ENCODE results near the gene PGAP1. TPM values are rescaled to one million over a fixed set of nuclear protein-coding genes. Genes with fewer than 3 reads are reported as not detected.

PGAP1 gene
- total RNA-seq, 2 donors from 2014 or later = 5.7 to 10.5 TPM

- TF ChIP-seq, protein P1, sequence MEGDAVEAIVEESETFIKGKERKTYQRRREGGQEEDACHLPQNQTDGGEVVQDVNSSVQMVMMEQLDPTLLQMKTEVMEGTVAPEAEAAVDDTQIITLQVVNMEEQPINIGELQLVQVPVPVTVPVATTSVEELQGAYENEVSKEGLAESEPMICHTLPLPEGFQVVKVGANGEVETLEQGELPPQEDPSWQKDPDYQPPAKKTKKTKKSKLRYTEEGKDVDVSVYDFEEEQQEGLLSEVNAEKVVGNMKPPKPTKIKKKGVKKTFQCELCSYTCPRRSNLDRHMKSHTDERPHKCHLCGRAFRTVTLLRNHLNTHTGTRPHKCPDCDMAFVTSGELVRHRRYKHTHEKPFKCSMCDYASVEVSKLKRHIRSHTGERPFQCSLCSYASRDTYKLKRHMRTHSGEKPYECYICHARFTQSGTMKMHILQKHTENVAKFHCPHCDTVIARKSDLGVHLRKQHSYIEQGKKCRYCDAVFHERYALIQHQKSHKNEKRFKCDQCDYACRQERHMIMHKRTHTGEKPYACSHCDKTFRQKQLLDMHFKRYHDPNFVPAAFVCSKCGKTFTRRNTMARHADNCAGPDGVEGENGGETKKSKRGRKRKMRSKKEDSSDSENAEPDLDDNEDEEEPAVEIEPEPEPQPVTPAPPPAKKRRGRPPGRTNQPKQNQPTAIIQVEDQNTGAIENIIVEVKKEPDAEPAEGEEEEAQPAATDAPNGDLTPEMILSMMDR (IDR thresholded peaks at IDR 0.05) = no peak
- H3K36me3 ChIP-seq = peaks cover 15% of the 10 kb centered on the region
- DNase-seq (ENCODE audit: low spot score) = no peak
- no peak overlapping the region for H3K4me3 ChIP-seq
- no peak overlapping the region for H3K27ac ChIP-seq
- H3K4me1 ChIP-seq = no peaks in the 10 kb centered on the region
- H3K9me3 ChIP-seq = no peaks in the 10 kb centered on the region
- no peaks in the 10 kb centered on the region for H3K27me3 ChIP-seq
These were observed 80.2 kb downstream of the PGAP1 start for GRCh38 chr2:196846295-196846694.

- no peaks in the 10 kb centered on the region for H3K9me3 ChIP-seq
- no peaks in the 10 kb centered on the region for H3K4me1 ChIP-seq
- H3K4me3 ChIP-seq = no peak overlapping the region
- TF ChIP-seq, protein P1 (IDR thresholded peaks at IDR 0.05) = no peak
- no peaks in the 10 kb centered on the region for H3K27me3 ChIP-seq
- H3K36me3 ChIP-seq = peaks cover 18% of the 10 kb centered on the region
- no peak overlapping the region for H3K27ac ChIP-seq
- no peak for DNase-seq (ENCODE audit: low spot score)
These were observed 81.1 kb downstream of the PGAP1 start for GRCh38 chr2:196845371-196845770.

DNA sequence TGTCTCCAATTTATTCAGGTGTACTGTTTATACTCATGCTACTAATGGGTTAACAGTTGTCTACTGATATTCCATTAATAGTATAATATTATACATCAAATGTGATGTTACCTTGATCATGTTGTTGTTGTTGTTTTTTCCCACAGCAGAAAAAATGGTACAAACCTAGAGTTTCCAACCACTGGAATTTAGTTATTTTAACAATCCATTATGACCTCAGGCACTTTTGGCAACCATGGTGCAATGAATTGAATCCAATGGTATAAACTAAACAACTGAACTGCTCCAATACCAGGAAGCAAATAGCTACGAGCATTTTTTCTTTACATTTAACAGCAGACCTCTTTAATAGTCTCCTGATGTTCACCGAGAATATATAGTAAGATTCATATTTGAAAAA, 86.3 kb downstream of the PGAP1 start:
- no peaks in the 10 kb centered on the region for H3K9me3 ChIP-seq
- H3K27ac ChIP-seq = no peak overlapping the region
- peaks cover 30% of the 10 kb centered on the region for H3K36me3 ChIP-seq
- TF ChIP-seq, protein P1 (IDR thresholded peaks at IDR 0.05) = no peak
- no peaks in the 10 kb centered on the region for H3K4me1 ChIP-seq
- H3K27me3 ChIP-seq = no peaks in the 10 kb centered on the region
- no peak overlapping the region for H3K4me3 ChIP-seq
- no peak for DNase-seq (ENCODE audit: low spot score)

DNA sequence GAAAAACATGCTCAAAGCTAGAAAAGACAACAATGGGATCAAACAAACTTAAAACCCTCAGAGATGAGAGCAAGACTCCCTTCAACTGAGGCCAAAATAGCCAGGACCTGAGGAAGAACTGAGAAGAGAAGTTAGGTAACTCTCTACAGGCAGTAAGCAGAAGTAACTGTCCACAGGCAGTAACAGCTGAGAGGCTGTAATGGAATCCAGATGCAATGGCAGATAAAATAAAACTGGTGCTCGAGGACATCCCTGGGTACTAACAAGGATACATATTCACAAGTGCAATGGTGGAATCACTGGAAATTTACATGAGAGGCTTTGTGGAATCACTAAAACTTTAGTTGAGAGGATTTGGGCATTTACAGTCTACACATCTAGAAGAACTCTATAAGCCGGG, 86.9 kb downstream of the PGAP1 start:
- Histone ChIP-seq H3K27me3 (no peaks in the 10 kb centered on the region), H3K36me3 (peaks cover 30% of the 10 kb centered on the region)
- DNase-seq (ENCODE audit: low spot score) = no peak

DNA sequence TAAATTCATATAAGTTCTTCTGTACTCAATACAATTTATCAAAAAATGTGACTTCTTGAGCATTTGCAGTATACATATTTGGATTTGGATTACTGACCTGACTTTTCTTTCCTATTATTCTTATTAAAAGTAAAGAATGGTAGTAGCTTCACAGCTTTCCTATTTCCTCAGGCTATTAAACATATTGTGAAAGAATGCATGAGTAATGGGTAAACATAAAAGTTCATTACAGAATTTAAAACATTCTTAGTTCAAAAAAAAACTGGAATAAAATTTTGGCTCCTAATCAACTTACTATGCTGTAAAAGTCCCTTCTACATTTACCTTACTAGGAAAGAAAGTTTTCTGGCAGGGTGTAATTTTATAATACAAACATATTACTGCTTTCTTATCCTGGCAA, 90.1 kb downstream of the PGAP1 start:
- TF ChIP-seq, protein P1 (IDR thresholded peaks at IDR 0.05) = no peak
- Histone ChIP-seq H3K4me3 (no peak overlapping the region), H3K36me3 (peaks cover 15% of the 10 kb centered on the region), H3K27me3 (no peaks in the 10 kb centered on the region), H3K9me3 (no peaks in the 10 kb centered on the region), H3K27ac (no peak overlapping the region), H3K4me1 (no peaks in the 10 kb centered on the region)
- no peak for DNase-seq (ENCODE audit: low spot score)

More for the DNA sequence above, 86.9 kb downstream of the PGAP1 start:
- no peak overlapping the region for H3K27ac ChIP-seq
- TF ChIP-seq, protein P1 (IDR thresholded peaks at IDR 0.05) = no peak
- H3K4me3 ChIP-seq = no peak overlapping the region
- no peaks in the 10 kb centered on the region for H3K4me1 ChIP-seq
- no peaks in the 10 kb centered on the region for H3K9me3 ChIP-seq

DNA sequence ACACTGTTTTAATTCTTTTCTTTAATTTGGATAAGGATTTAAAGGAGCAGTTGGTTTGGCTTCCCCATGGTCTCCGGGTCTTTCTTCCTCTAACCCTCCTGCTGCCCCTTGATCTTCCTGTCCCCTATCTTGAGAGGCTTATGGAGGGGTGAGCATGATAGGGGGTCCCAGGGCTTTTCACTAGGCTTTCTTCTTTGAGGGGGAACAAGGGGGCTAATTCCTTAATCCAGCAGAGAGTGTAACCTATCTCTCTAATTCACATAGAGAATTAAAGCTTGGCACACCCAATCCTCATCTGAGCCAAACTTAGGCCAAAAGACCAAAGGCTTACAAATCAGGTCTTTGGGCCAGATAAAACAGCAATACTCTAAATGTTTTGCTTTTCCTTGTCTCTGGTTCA, 95.8 kb downstream of the PGAP1 start:
- Histone ChIP-seq H3K9me3 (no peaks in the 10 kb centered on the region), H3K4me1 (no peaks in the 10 kb centered on the region), H3K36me3 (no peaks in the 10 kb centered on the region), H3K4me3 (no peak overlapping the region), H3K27ac (no peak overlapping the region), H3K27me3 (no peaks in the 10 kb centered on the region)
- TF ChIP-seq, protein P1 (IDR thresholded peaks at IDR 0.05) = no peak
- no peak for DNase-seq (ENCODE audit: low spot score)
